HepG2 (cell line): Measurements from ENCODE around the gene CIROP. TPM values are rescaled to one million over a fixed set of nuclear protein-coding genes. Genes with fewer than 3 reads are reported as not detected.

Experiments
- CEBPB ChIP-seq: IDR thresholded peaks from 2 replicates; pipeline ENCODE4 v1.6.1; 2011; ENCODE audit warnings: low read depth, low read length, improper control_type of control experiment, borderline replicate concordance
- EEA1 ChIP-seq: sonication (generic); formaldehyde crosslinking; IDR thresholded peaks from 2 replicates; pipeline ENCODE4 v1.5.1; 2020; ENCODE audit warnings: mild to moderate bottlenecking, missing genetic modification reagents, borderline replicate concordance
- SRSF1 ChIP-seq: fragments of 200-400 bp; formaldehyde crosslinking; optimal IDR thresholded peaks from 2 replicates; pipeline ENCODE3; 2017; ENCODE audit warnings: mild to moderate bottlenecking, low read depth, low read length, moderate library complexity
- polyA plus RNA-seq, 8 experiments: library from polyadenylated mRNA; depleted of rRNA in 3 of 8; stranded (reverse) in 7 of 8; unstranded in 1 of 8; fragments of >200 nt; fragmentation: Illumina TruSeq in 4 of 8; extraction: Trizol in 4 of 8; gene quantifications; 2 replicates each; pipeline versions ENCODE4 v1.2.1 to v1.2.3, GENCODE V29; 2011 to 2016; ENCODE audit warnings: low read depth in 4 of 8, missing spikeins in 1 of 8, mixed read lengths in 1 of 8; ENCODE audit not compliant: insufficient read depth in 1 of 8
- total RNA-seq, 5 experiments: library from RNA; depleted of rRNA; stranded (reverse); fragments of >200 nt; fragmentation: Illumina TruSeq; extraction: Trizol; gene quantifications; 2 replicates each; pipeline ENCODE4 v1.2.3, GENCODE V29; 2016; ENCODE audit warnings: low read depth in 1 of 5
- TF ChIP-seq, protein P1 (sequence below), 2 experiments: fragments of 450-650 bp in 1 of 2; sonication (generic) in 1 of 2; formaldehyde crosslinking in 1 of 2; IDR thresholded peaks; 2 replicates each; pipeline versions ENCODE4 v1.6.1 to v1.8.0; 2016 to 2022; ENCODE audit warnings: antibody characterized with exemption in 1 of 2, mild to moderate bottlenecking in 1 of 2, missing genetic modification reagents in 1 of 2
- TF ChIP-seq, protein P2 (sequence below): IDR thresholded peaks from 2 replicates; pipeline ENCODE4 v1.6.1; 2016; ENCODE audit warnings: missing biosample characterization, missing genetic modification reagents, low read depth
- TF ChIP-seq, protein P3 (sequence below): sonication (generic); formaldehyde crosslinking; IDR thresholded peaks from 2 replicates; pipeline ENCODE4 v1.5.1; 2020; ENCODE audit warnings: mild to moderate bottlenecking, missing genetic modification reagents, moderate library complexity
- TF ChIP-seq, protein P4 (sequence below): sonication (generic); formaldehyde crosslinking; IDR thresholded peaks from 2 replicates; pipeline ENCODE4 v1.5.1; 2020; ENCODE audit warnings: mild to moderate bottlenecking, missing genetic modification reagents

The CIROP gene
- total and polyA plus RNA-seq, 2 of the 13 experiments (the other 11 are each of a cell fraction or from before 2014, with no cell fraction given) = 0.07 TPM; not detected in 1

DNA sequence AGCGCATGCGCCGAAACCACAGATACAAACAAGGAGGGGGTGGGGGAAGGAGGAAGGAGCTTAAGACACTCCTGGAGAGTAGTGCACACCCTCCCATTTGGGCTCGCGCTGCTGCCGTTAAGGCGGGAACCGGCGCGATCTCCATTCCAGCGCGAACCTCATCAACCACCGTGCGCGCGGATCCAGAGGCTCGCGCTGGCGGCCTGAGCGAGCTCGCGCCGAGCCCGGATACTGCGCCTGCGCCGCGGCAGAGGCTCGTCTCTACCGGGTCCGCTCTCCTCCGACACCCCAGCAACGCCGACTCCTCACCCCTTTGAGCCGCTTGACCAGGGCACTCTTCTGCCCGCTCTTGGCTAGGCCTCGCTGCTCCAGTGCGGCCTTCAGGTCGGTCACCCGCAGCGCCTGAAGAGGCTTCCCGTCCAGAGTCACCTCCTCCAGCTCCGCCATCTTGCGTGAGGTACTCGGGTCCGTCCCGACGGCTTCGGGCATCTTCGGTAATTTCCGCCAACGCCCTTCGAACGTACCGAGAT, 10.1 kb downstream of the CIROP start, which contains the start of gene ACIN1 (continued):
- TF ChIP-seq, protein P1, sequence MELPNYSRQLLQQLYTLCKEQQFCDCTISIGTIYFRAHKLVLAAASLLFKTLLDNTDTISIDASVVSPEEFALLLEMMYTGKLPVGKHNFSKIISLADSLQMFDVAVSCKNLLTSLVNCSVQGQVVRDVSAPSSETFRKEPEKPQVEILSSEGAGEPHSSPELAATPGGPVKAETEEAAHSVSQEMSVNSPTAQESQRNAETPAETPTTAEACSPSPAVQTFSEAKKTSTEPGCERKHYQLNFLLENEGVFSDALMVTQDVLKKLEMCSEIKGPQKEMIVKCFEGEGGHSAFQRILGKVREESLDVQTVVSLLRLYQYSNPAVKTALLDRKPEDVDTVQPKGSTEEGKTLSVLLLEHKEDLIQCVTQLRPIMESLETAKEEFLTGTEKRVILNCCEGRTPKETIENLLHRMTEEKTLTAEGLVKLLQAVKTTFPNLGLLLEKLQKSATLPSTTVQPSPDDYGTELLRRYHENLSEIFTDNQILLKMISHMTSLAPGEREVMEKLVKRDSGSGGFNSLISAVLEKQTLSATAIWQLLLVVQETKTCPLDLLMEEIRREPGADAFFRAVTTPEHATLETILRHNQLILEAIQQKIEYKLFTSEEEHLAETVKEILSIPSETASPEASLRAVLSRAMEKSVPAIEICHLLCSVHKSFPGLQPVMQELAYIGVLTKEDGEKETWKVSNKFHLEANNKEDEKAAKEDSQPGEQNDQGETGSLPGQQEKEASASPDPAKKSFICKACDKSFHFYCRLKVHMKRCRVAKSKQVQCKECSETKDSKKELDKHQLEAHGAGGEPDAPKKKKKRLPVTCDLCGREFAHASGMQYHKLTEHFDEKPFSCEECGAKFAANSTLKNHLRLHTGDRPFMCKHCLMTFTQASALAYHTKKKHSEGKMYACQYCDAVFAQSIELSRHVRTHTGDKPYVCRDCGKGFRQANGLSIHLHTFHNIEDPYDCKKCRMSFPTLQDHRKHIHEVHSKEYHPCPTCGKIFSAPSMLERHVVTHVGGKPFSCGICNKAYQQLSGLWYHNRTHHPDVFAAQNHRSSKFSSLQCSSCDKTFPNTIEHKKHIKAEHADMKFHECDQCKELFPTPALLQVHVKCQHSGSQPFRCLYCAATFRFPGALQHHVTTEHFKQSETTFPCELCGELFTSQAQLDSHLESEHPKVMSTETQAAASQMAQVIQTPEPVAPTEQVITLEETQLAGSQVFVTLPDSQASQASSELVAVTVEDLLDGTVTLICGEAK (IDR thresholded peaks at IDR 0.05) = no peak
- TF ChIP-seq, protein P1 (CRISPR knock-in tag; IDR thresholded peaks at IDR 0.05) = peak; percentile 96
- TF ChIP-seq CEBPB (no peak), EEA1 (CRISPR knock-in tag) (peak; percentile 99), SRSF1 (peak; percentile 99)
- TF ChIP-seq, protein P2, sequence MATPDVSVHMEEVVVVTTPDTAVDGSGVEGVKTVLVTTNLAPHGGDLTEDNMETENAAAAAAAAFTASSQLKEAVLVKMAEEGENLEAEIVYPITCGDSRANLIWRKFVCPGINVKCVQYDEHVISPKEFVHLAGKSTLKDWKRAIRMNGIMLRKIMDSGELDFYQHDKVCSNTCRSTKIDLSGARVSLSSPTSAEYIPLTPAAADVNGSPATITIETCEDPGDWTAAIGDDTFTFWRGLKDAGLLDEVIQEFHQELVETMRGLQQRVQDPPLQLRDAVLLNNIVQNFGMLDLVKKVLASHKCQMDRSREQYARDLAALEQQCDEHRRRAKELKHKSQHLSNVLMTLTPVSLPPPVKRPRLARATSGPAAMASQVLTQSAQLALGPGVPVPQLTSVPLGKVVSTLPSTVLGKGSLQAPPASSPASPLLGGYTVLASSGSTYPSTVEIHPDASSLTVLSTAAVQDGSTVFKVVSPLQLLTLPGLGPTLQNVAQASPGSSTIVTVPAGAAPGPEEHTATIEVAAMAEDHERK (CRISPR knock-in tag) = peak; percentile 18; the same call in 1 of the 2 replicates
- TF ChIP-seq, protein P3, sequence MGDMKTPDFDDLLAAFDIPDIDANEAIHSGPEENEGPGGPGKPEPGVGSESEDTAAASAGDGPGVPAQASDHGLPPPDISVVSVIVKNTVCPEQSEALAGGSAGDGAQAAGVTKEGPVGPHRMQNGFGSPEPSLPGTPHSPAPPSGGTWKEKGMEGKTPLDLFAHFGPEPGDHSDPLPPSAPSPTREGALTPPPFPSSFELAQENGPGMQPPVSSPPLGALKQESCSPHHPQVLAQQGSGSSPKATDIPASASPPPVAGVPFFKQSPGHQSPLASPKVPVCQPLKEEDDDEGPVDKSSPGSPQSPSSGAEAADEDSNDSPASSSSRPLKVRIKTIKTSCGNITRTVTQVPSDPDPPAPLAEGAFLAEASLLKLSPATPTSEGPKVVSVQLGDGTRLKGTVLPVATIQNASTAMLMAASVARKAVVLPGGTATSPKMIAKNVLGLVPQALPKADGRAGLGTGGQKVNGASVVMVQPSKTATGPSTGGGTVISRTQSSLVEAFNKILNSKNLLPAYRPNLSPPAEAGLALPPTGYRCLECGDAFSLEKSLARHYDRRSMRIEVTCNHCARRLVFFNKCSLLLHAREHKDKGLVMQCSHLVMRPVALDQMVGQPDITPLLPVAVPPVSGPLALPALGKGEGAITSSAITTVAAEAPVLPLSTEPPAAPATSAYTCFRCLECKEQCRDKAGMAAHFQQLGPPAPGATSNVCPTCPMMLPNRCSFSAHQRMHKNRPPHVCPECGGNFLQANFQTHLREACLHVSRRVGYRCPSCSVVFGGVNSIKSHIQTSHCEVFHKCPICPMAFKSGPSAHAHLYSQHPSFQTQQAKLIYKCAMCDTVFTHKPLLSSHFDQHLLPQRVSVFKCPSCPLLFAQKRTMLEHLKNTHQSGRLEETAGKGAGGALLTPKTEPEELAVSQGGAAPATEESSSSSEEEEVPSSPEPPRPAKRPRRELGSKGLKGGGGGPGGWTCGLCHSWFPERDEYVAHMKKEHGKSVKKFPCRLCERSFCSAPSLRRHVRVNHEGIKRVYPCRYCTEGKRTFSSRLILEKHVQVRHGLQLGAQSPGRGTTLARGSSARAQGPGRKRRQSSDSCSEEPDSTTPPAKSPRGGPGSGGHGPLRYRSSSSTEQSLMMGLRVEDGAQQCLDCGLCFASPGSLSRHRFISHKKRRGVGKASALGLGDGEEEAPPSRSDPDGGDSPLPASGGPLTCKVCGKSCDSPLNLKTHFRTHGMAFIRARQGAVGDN (CRISPR knock-in tag) = peak; percentile 97
- TF ChIP-seq, protein P4, sequence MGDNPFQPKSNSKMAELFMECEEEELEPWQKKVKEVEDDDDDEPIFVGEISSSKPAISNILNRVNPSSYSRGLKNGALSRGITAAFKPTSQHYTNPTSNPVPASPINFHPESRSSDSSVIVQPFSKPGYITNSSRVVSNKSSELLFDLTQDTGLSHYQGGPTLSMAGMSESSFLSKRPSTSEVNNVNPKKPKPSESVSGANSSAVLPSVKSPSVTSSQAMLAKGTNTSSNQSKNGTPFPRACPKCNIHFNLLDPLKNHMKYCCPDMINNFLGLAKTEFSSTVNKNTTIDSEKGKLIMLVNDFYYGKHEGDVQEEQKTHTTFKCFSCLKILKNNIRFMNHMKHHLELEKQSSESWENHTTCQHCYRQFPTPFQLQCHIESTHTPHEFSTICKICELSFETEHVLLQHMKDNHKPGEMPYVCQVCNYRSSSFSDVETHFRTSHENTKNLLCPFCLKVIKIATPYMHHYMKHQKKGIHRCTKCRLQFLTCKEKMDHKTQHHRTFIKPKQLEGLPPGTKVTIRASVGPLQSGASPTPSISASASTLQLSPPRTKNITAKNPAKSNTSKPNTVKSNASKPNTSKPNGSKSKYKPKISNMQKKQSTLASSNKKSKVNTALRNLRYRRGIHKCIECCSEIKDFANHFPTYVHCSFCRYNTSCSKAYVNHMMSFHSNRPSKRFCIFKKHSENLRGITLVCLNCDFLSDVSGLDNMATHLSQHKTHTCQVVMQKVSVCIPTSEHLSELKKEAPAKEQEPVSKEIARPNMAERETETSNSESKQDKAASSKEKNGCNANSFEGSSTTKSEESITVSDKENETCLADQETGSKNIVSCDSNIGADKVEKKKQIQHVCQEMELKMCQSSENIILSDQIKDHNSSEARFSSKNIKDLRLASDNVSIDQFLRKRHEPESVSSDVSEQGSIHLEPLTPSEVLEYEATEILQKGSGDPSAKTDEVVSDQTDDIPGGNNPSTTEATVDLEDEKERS (CRISPR knock-in tag) = peak; percentile 95
